GM21390 (cell line): ENCODE data around the gene TMEM40.
"Not testable (repeated sequence)": the region's sequence is repeated elsewhere in the genome, so short reads cannot be mapped to it uniquely, and the experiment has no call there.

Experiments used
- ATAC-seq: cut with Tn5 transposase; IDR thresholded peaks from one replicate; pipeline ENCODE4 v1.9.1; 2021; ENCODE audit not compliant: unreplicated experiment

Gene TMEM40

GRCh38 chr3:12777171-12777570, 18.1 kb upstream of the TMEM40 start:
- ATAC-seq, result no peak

DNA sequence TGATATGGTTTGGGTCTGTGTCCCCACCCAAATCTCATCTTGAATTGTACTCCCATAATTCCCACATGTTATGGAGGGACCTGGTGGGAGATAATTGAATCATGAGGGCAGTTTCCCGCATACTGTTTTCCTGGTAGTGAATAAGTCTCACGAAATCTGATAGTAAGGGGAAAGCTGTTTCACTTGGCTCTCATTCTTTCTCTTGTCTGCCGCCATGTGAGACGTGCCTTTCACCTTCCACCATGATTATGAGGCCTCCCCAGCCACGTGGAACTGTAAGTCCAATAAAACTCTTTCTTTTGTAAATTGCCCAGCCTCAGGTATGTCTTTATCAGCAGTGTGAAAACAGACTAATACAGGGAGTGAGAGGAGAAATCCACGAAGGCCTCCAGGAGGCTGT, 16.9 kb upstream of the TMEM40 start:
- ATAC-seq, result not testable (repeated sequence)

DNA sequence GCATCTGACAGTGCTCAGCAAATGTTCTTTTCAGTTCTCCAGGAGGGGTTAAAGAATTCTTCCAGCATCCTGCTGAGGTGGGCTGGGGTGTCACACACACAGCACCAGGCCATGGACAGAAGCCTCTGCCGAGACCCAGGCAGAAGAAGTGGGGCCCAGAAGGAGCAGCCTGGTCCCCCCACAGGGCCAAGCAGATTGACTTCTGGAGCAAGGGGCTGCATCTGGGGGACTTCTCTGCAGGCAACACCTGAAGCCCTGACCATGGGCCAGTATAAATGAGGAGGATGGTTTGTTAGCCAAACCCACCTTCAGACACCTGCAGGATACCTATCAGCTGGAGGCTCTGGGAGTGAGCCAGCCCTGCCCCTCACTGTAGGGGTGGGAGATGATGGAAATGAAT, 16.2 kb upstream of the TMEM40 start:
- ATAC-seq, result no peak

GRCh38 chr3:12774619-12775018, 15.6 kb upstream of the TMEM40 start:
- no peak for ATAC-seq

GRCh38 chr3:12773710-12774086, 14.6 kb upstream of the TMEM40 start:
- no peak for ATAC-seq

DNA sequence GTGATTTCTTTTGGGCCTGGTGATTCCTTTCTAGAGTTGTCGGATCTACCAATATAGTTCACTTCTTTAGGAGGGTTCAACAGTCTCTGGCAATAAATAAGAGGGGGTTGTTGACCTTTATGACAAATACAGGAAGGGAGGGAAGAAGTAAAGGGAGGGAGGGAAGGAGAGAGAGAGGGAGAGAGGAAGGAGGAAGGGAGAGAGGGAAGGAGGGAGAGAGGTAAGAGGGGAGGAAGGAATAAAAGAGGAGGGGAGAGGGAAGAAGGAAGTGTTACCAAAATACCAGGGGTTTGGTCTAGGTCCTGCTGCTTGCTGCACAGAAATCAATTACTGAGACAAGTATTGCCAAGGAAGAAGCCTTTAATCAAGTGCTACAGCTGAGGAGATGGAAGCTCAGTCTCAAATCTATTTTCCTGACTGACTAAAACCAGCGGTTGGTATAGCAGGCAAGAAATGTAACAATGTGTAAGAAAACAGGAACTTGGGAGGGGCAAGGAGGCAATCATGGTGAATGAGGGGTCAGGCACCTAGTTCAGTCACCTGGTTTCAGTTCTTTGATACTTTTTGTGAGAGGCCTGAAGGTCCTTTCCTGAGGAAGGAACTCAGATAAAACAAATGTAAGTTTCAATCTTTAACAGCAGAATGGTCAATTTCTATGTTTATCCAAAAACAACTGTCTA, 14.1 kb upstream of the TMEM40 start:
- no peak for ATAC-seq

DNA sequence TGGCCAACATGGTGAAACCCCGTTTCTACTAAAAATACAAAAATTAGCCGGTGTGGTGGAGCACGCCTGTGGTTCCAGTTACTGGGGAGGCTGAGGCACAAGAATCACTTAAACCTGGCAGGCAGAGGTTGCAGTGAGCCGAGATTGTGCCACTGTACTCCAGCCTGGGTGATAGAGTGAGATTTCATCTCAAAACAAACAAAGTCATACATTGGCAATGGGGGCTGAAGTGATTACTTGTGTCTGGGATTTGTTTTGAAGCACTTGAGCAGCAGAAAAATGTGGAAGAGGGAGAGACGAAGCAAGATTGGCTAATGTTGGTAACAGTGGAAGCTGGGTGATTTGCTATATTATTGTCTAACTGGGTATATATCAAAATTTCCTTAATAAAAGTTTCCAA, 13.4 kb upstream of the TMEM40 start:
- no peak for ATAC-seq

GRCh38 chr3:12771236-12771635, 12.2 kb upstream of the TMEM40 start:
- ATAC-seq, result no peak

DNA sequence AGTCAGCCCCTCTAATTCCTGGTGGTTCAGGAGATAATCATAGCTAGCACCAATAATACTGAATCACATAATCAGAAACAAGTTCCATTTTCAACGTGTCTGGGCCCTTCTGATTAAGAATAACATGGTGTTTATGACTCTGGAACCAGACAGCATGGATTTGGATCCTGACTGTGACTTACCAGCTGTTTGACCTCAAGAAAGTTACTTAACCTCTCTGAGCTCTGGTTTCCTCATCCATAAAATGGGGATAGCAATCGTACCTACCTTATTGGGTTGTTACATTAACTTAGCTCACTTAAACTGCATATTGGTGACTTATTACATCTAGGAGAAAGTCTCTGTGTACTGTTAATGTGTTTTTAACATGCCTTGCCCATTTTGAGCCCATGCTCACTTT, 10.7 kb upstream of the TMEM40 start:
- ATAC-seq, result no peak

- ATAC-seq, result no peak
Observed at GRCh38 chr3:12768579-12769527, 9.8 kb upstream of the TMEM40 start.

DNA sequence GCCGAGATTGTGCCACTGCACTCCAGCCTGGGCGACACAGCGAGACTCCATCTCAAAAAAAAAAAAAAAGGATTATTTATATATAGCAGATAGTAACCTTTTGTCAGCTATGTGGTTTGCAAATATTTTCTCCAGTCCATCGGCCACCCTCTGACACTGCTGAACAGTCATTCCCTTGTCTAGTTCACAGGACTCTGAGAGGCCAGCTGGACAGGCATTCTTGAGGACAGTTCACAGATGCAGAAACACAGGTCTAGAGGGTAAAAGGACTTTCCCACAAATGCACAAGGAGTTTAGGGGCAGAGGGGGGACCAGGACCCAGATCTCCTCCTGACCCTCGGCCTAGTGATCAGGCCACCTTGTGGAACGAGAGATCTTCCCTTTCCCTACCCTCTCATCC, 7.5 kb upstream of the TMEM40 start:
- ATAC-seq, result no peak

GRCh38 chr3:12764171-12764776, 5.2 kb upstream of the TMEM40 start:
- no peak for ATAC-seq

GRCh38 chr3:12759693-12760565, 870 bp upstream of the TMEM40 start:
- ATAC-seq, result no peak

DNA sequence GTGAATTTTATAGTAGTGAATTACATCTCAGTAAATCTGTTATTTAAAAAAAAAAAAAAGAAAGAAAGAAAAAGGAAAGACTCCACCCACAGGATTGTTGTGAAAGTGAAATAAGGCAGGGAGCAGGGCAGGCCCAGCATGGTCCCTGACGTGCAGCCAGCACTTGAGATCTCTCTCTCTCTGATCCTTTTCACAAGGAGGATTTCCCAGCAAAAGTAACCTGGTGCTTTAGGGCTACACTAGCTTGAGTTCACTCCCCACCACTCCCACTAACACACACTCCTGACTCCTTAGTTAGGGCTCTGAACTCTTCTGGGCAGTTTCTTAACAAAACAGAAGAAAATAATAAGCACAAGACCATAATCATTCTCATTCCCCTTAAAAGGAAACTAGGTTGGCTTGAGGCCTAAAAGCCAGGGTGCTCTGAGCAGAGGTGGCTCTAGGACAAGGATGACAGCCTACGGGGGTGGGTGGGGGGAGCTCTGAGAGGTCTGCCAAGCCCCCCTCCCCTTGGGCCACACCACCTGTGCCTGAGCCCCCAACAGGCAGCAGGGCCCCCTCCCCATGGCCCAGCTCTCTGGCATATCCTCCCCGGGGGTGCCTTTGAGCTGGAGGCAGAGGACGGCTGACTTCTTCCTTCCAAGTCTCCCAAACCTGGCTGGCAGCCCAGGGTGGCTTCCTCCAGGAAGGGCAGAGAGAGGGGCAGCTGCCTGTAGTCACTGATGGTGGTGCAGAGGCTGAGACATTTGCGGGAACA, 856 bp downstream of the TMEM40 start:
- peak; percentile 48 for ATAC-seq

GRCh38 chr3:12756635-12757034, 2.4 kb downstream of the TMEM40 start:
- no peak for ATAC-seq

DNA sequence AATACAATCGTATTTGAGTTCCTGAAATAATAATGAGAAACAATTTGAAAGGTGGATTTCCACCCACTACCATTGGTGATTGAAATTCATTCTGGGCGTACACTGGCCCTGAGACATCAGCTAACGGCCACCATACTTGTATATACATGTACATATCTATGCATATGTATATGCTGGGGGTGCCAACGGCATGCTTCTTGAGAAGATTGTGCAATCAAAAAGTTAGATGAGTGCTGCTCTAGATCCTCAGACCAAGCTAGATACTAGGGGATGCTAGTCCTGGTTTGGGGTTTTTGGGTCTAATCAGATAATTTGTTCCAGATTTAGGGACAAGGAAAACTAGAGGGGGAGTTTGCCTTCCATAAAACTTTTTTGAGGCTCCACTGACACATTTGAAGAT, 2.9 kb downstream of the TMEM40 start:
- ATAC-seq, result no peak

GRCh38 chr3:12755754-12756153, 3.3 kb downstream of the TMEM40 start:
- ATAC-seq, result no peak

DNA sequence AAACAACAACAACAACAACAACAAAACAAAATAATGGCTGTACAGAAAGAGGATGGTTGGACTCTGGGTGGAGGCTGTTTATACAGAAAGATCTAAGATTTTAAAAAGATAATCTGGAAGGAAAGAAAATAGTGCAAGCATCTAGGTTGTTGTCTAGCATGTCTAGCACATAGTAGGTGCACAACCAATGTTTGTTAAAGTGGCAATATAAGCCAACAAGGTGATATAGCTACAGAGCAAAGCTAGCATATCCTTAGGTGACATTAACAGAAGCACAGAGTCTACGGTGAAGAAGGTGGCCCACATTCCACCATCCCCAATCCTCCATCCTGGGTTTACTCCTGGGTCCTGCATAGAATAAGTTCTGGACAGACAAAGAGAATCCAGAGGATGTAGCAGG, 4.7 kb downstream of the TMEM40 start:
- no peak for ATAC-seq

GRCh38 chr3:12753275-12754028, 5.6 kb downstream of the TMEM40 start:
- no peak for ATAC-seq

GRCh38 chr3:12752809-12753208, 6.2 kb downstream of the TMEM40 start:
- no peak for ATAC-seq
